Central memory CD8-positive, alpha-beta T cell (primary cell): Measurements from ENCODE around the gene AIG1.
"Not testable (repeated sequence)": the region's sequence is repeated elsewhere in the genome, so short reads cannot be mapped to it uniquely, and the experiment has no call there.

Experiments
- ATAC-seq: fragments of 150-1000 bp; cut with Tn5 transposase; replicated peaks from 2 replicates; pipeline ENCODE4 v1.10.0; 2022; ENCODE audit warnings: mild to moderate bottlenecking, moderate FRiP score, moderate number of reproducible peaks; ENCODE audit not compliant: poor library complexity, severe bottlenecking; ENCODE audit errors: extremely low read depth
- DNase-seq, 2 donors: peaks; one replicate each; pipeline ENCODE4 v3.0.0; 2021; ENCODE audit warnings: low spot score in 2 of 2
- H3K27ac Mint-ChIP-seq: one replicate; pipeline ENCODE4 v1.8.0; 2022; ENCODE audit warnings: low read depth, mild to moderate bottlenecking, moderate library complexity, mixed read lengths
- H3K27me3 Mint-ChIP-seq: one replicate; pipeline ENCODE4 v1.8.0; 2022; ENCODE audit warnings: mixed read lengths
- H3K36me3 Mint-ChIP-seq: one replicate; pipeline ENCODE4 v1.8.0; 2022; ENCODE audit warnings: mild to moderate bottlenecking, moderate library complexity, mixed read lengths; ENCODE audit not compliant: insufficient read depth
- H3K4me1 Mint-ChIP-seq: one replicate; pipeline ENCODE4 v1.8.0; 2022; ENCODE audit warnings: mixed read lengths
- H3K4me3 Mint-ChIP-seq: one replicate; pipeline ENCODE4 v1.8.0; 2022; ENCODE audit warnings: mild to moderate bottlenecking, moderate library complexity, mixed read lengths
- H3K9me3 Mint-ChIP-seq: one replicate; pipeline ENCODE4 v1.8.0; 2022; ENCODE audit warnings: mixed read lengths

The AIG1 gene

GRCh38 chr6:143061597-143062385 is 1.1 kb downstream of the AIG1 start:
- peak overlapping the region; percentile 92 for H3K4me3 Mint-ChIP-seq
- H3K27me3 Mint-ChIP-seq = no peaks in the 10 kb centered on the region
- H3K27ac Mint-ChIP-seq = peak overlapping the region; percentile 92
- H3K4me1 Mint-ChIP-seq = peaks cover 20% of the 10 kb centered on the region
- H3K9me3 Mint-ChIP-seq = no peaks in the 10 kb centered on the region
- DNase-seq = no peak
- ATAC-seq = no peak
- peaks cover 12% of the 10 kb centered on the region for H3K36me3 Mint-ChIP-seq

DNA sequence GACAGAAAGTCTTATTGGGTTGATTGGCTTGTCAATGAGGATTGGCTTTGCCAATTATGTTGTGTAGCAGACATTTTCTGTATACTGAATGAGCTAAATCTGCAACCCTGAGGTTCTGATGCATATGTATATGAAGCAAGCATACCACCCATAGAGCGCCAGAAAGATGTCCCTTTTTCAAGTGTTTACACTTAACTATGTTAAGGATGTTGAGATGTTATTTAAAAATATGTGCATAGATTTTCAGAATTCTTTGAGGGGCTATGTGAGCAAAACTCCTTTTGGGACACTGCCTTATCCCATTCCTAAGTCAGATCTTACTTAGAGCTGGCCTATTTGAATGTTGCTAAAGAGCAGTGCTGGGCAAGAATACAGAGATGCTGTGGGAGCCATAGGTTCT is 1.9 kb downstream of the AIG1 start:
- Mint-ChIP-seq H3K27me3 (no peaks in the 10 kb centered on the region), H3K36me3 (peaks cover 12% of the 10 kb centered on the region), H3K9me3 (no peaks in the 10 kb centered on the region), H3K4me3 (peak overlapping the region; percentile 25), H3K27ac (no peak overlapping the region), H3K4me1 (peaks cover 20% of the 10 kb centered on the region)
- ATAC-seq (no peak), DNase-seq (no peak)

- Mint-ChIP-seq H3K4me1 (peaks cover 20% of the 10 kb centered on the region), H3K4me3 (no peak overlapping the region), H3K9me3 (no peaks in the 10 kb centered on the region), H3K36me3 (peaks cover 12% of the 10 kb centered on the region), H3K27ac (no peak overlapping the region), H3K27me3 (no peaks in the 10 kb centered on the region)
- no peak for ATAC-seq
- no peak for DNase-seq
These were observed 2.9 kb downstream of the AIG1 start for GRCh38 chr6:143063631-143064030.

DNA sequence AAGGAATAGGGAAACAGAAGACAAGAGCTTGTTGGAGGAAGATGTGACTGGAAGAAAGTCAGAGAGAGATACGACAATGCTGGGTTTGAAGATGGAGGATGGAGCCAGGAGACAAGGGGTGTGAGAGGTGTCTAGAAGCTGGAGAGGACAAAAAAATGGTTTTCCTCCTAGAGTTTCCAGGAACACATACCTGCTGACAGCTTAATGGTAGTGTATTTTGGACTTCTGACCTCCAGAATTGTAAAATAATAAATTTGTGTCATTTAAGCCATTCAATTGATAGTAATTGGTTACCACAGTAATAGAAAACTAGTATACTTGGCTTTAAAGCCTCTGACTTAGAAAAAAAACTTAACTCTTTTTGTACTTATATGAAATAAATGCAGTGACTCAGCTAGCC is 3.6 kb downstream of the AIG1 start:
- Mint-ChIP-seq H3K4me3 (no peak overlapping the region), H3K36me3 (peaks cover 12% of the 10 kb centered on the region), H3K4me1 (peaks cover 20% of the 10 kb centered on the region), H3K27me3 (no peaks in the 10 kb centered on the region), H3K9me3 (no peaks in the 10 kb centered on the region), H3K27ac (no peak overlapping the region)
- ATAC-seq = no peak
- DNase-seq = no peak

DNA sequence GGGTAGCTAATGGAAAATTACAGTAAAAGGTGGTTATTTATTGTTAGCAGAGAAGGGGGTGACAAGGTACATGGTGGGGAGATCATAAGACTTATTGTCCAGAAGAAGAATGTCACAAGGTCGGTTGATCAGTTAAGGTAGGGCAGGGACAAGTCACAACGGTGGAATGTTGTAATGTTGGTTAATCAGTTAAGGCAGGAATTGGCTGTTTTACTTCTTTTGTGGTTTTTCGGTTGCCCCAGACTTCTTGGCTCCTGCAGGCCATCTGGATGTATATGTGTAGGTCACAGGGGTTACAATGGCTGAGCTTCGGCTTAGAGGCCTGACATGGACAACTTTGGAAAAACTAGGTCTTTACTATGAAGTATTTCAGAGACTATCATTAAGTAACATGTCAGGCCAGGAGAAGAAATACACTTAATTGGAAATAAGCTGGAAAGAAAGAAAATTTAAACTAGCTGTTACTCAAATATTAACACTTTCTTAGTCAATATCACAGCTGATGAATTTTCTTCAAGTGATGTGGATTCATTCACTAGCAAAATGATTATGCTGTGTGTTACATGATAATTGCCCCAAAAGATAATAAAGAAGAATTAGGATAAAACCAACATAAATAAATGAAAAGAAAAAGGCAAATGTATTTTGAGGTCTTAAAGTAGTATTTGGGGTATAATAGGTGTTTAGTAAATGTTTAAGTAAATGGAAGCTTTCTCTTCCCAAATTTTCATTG is 4.4 kb downstream of the AIG1 start:
- Mint-ChIP-seq H3K4me3 (no peak overlapping the region), H3K4me1 (peaks cover 14% of the 10 kb centered on the region), H3K9me3 (no peaks in the 10 kb centered on the region), H3K36me3 (peaks cover 11% of the 10 kb centered on the region), H3K27ac (no peak overlapping the region), H3K27me3 (no peaks in the 10 kb centered on the region)
- ATAC-seq (no peak), DNase-seq (no peak)

DNA sequence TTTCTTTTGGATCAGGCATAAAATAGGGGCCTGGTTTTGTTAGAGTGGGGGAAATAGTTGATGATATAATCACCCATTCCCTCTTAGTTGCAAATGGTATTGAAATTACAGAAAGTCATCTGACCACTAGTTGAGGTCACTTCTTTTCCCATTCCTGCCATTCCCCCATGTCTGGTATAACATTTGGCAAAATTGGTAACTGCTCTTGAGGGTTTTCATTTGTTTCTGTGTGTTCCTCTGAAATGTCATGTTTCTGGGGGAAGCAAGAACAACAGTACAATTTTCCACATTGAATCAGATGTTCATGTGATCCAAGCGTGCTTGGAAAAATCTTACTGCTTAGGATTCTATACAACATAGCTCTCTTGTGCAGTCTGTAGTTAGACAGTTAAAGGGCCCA is 7.3 kb downstream of the AIG1 start:
- no peak for ATAC-seq
- H3K27ac Mint-ChIP-seq = no peak overlapping the region

DNA sequence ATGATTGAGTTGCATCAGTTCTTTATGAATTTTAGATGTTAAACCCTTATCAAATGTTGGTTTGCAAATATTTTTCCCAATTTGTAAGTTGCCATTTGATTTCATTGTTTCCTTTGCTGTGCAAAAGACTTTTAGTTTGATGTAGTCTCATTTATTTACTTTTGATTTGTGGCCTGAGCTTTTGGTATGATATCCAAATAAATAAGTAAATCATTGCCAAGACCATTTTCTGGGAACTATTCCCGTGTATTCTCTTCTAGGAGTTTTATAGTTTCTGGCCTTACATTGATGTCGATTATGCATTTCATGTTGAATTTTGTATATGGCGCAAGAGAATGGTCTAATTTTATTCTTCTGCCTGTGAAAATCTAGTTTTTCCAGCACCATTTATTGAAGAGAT is 13.4 kb downstream of the AIG1 start:
- no peak for DNase-seq
- no peaks in the 10 kb centered on the region for H3K4me1 Mint-ChIP-seq
- peaks cover 7% of the 10 kb centered on the region for H3K9me3 Mint-ChIP-seq
- no peak for ATAC-seq
- no peak overlapping the region for H3K27ac Mint-ChIP-seq
- H3K4me3 Mint-ChIP-seq = no peak overlapping the region
- no peaks in the 10 kb centered on the region for H3K27me3 Mint-ChIP-seq
- no peaks in the 10 kb centered on the region for H3K36me3 Mint-ChIP-seq

More for the DNA sequence above, 7.3 kb downstream of the AIG1 start:
- Mint-ChIP-seq H3K9me3 (no peaks in the 10 kb centered on the region), H3K27me3 (no peaks in the 10 kb centered on the region), H3K36me3 (no peaks in the 10 kb centered on the region), H3K4me1 (no peaks in the 10 kb centered on the region), H3K4me3 (no peak overlapping the region)
- DNase-seq = no peak

GRCh38 chr6:143074670-143075318 is 14.1 kb downstream of the AIG1 start:
- H3K27ac Mint-ChIP-seq = no peak overlapping the region
- no peaks in the 10 kb centered on the region for H3K27me3 Mint-ChIP-seq
- ATAC-seq (no peak), DNase-seq (no peak)
- no peaks in the 10 kb centered on the region for H3K36me3 Mint-ChIP-seq
- H3K4me1 Mint-ChIP-seq = no peaks in the 10 kb centered on the region
- H3K9me3 Mint-ChIP-seq = peaks cover 7% of the 10 kb centered on the region
- no peak overlapping the region for H3K4me3 Mint-ChIP-seq

- H3K27ac Mint-ChIP-seq = no peak overlapping the region
- no peaks in the 10 kb centered on the region for H3K36me3 Mint-ChIP-seq
- H3K4me3 Mint-ChIP-seq = no peak overlapping the region
- H3K9me3 Mint-ChIP-seq = peaks cover 7% of the 10 kb centered on the region
- ATAC-seq = no peak
- no peaks in the 10 kb centered on the region for H3K4me1 Mint-ChIP-seq
- no peaks in the 10 kb centered on the region for H3K27me3 Mint-ChIP-seq
- no peak for DNase-seq
These were observed 18.0 kb downstream of the AIG1 start for GRCh38 chr6:143078468-143079324.

DNA sequence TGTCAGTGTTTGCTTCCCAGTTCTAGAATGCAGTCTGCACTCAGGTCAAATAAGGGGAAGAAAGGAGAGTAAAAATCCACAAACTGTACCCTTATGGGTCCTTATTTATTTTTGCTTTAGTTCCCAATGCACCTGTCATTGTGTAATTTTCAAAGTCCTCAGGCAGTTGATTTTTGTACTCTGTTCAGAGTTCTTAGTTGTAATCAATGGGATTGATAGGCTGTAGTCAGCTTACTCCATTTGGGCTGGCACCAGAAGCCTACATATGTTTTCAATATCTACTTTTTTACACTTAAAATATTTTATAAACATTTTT is 18.6 kb downstream of the AIG1 start:
- Mint-ChIP-seq H3K4me3 (no peak overlapping the region), H3K9me3 (peaks cover 7% of the 10 kb centered on the region), H3K36me3 (no peaks in the 10 kb centered on the region), H3K27ac (no peak overlapping the region), H3K27me3 (no peaks in the 10 kb centered on the region), H3K4me1 (no peaks in the 10 kb centered on the region)
- ATAC-seq = no peak
- no peak for DNase-seq

- H3K4me1 Mint-ChIP-seq, H3K9me3 Mint-ChIP-seq, H3K27me3 Mint-ChIP-seq: not testable (repeated sequence)
These were observed 21.6 kb downstream of the AIG1 start for GRCh38 chr6:143082274-143082673.

GRCh38 chr6:143084019-143084418 is 23.3 kb downstream of the AIG1 start:
- not testable (repeated sequence) for DNase-seq, H3K4me3 Mint-ChIP-seq, H3K27me3 Mint-ChIP-seq, H3K36me3 Mint-ChIP-seq, ATAC-seq, H3K27ac Mint-ChIP-seq, H3K9me3 Mint-ChIP-seq, H3K4me1 Mint-ChIP-seq

More at GRCh38 chr6:143082274-143082673, 21.6 kb downstream of the AIG1 start:
- DNase-seq, H3K4me3 Mint-ChIP-seq, H3K36me3 Mint-ChIP-seq, H3K27ac Mint-ChIP-seq, ATAC-seq: not testable (repeated sequence)
